Fibroblast of skin of scalp (primary cell): ENCODE results near the gene AVPR2.

ENCODE experiments used
- DNase-seq: peaks from one replicate; pipeline ENCODE4 v3.0.0-alpha.2; 2013

The AVPR2 gene

GRCh38 chrX:153913701-153914100 is 9.2 kb downstream of the AVPR2 start:
- DNase-seq = no peak

- DNase-seq = no peak
Measured at GRCh38 chrX:153917869-153918268, 13.4 kb downstream of the AVPR2 start.

- no peak for DNase-seq
Measured at GRCh38 chrX:153919281-153919680, 14.8 kb downstream of the AVPR2 start.

- DNase-seq = no peak
Measured at GRCh38 chrX:153920546-153920945, 16.1 kb downstream of the AVPR2 start.

GRCh38 chrX:153921070-153921469 is 16.6 kb downstream of the AVPR2 start:
- no peak for DNase-seq

GRCh38 chrX:153921511-153922446 is 17.3 kb downstream of the AVPR2 start:
- no peak for DNase-seq

- peak; percentile 35 for DNase-seq
Measured at GRCh38 chrX:153922932-153923857, 18.7 kb downstream of the AVPR2 start.

GRCh38 chrX:153924149-153924861 is 19.8 kb downstream of the AVPR2 start:
- DNase-seq = peak; percentile 49

- DNase-seq = no peak
Measured at GRCh38 chrX:153925387-153925738, 20.9 kb downstream of the AVPR2 start.

- DNase-seq = no peak
Measured at GRCh38 chrX:153925739-153926551, 21.5 kb downstream of the AVPR2 start, which contains the start of gene ARHGAP4. Gene ARHGAP4, minus strand, starts transcription at chrX:153926264. Its CDS starts 62 bp downstream, at chrX:153926202.

- no peak for DNase-seq
Measured at GRCh38 chrX:153926552-153926857, 22.0 kb downstream of the AVPR2 start.

GRCh38 chrX:153926858-153927671 is 22.6 kb downstream of the AVPR2 start:
- peak; percentile 37 for DNase-seq

- DNase-seq = no peak
Measured at GRCh38 chrX:153927672-153927921, 23.1 kb downstream of the AVPR2 start.

GRCh38 chrX:153927922-153928760 is 23.7 kb downstream of the AVPR2 start:
- DNase-seq = peak; percentile 98

GRCh38 chrX:153928846-153929245 is 24.4 kb downstream of the AVPR2 start:
- no peak for DNase-seq

- DNase-seq = no peak
Measured at GRCh38 chrX:153929576-153929975, 25.1 kb downstream of the AVPR2 start.

GRCh38 chrX:153930011-153930910 is 25.8 kb downstream of the AVPR2 start:
- no peak for DNase-seq

GRCh38 chrX:153931151-153931550 is 26.7 kb downstream of the AVPR2 start:
- DNase-seq = no peak

- no peak for DNase-seq
Measured at GRCh38 chrX:153931748-153932147, 27.3 kb downstream of the AVPR2 start.
